HEK293T (cell line): Measurements from ENCODE around the gene ABHD17C.

ENCODE experiments used
- LEF1 ChIP-seq: fragments of 450-650 bp; IDR thresholded peaks from 2 replicates; pipeline ENCODE4 v1.6.1; 2017; ENCODE audit warnings: mild to moderate bottlenecking, borderline replicate concordance
- SUZ12 ChIP-seq: fragments of 450-650 bp; IDR thresholded peaks from 2 replicates; pipeline ENCODE4 v1.6.1; 2016; ENCODE audit warnings: mild to moderate bottlenecking

DNA sequence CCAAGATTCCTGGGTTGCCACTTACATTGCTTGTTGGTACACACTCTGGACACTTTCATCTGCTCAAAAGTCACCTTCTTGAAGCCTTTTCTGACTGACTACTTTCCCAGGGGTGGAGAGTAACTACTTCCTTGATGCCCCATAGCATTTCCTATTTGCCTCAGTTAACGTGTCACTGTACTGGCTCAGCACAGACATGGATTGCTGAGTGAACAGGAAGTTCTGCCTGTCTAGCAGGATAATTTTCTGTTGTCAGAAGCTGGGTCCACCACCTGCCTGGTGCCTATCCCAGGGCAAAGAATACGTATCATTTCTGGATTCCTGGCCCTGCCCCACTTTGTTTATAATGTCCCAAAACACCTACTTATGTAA is 15.3 kb upstream of the ABHD17C start:
- TF ChIP-seq LEF1, result no peak
- TF ChIP-seq SUZ12, result no peak
